ENCODE measurements around the gene RASGRF2.

DNA sequence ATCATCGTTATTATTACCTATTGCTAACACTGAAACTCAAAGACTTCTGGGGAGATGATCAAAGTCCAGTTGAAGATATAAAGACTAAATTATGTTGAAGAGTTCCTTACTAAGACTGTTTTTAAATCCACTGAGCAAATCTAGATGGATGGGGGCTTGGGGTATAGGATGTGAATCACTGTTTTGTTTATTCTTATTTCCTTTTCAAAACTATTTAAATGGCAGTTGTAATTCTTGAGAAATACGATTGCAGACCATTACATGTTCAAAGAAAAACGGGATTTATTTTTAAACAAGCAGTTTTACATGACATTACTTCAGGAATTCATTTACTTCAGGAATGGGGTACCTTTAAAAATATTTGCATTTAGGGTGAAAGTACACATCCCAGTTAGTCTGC, 4.3 kb downstream of the RASGRF2 start:
- TF ChIP-seq EP300 (IDR thresholded peaks at IDR 0.05): no peak
- TF ChIP-seq POLR2A (IDR thresholded peaks at IDR 0.05; ENCODE audit: low read length): no peak
- TF ChIP-seq, protein P1, sequence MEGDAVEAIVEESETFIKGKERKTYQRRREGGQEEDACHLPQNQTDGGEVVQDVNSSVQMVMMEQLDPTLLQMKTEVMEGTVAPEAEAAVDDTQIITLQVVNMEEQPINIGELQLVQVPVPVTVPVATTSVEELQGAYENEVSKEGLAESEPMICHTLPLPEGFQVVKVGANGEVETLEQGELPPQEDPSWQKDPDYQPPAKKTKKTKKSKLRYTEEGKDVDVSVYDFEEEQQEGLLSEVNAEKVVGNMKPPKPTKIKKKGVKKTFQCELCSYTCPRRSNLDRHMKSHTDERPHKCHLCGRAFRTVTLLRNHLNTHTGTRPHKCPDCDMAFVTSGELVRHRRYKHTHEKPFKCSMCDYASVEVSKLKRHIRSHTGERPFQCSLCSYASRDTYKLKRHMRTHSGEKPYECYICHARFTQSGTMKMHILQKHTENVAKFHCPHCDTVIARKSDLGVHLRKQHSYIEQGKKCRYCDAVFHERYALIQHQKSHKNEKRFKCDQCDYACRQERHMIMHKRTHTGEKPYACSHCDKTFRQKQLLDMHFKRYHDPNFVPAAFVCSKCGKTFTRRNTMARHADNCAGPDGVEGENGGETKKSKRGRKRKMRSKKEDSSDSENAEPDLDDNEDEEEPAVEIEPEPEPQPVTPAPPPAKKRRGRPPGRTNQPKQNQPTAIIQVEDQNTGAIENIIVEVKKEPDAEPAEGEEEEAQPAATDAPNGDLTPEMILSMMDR (IDR thresholded peaks at IDR 0.05): no peak
- TF ChIP-seq FOSB (CRISPR knock-in tag; IDR thresholded peaks at IDR 0.05): no peak
- no peak for TF ChIP-seq RFX5 (IDR thresholded peaks at IDR 0.05)
- TF ChIP-seq CBX8 (IDR thresholded peaks at IDR 0.05): no peak
- TF ChIP-seq ZC3H11A (IDR thresholded peaks at IDR 0.05): no peak

Data from A549 (cell line).